Occipital lobe (tissue), 2 donors: ENCODE data around the gene ZNF865. TPM values are rescaled to one million over a fixed set of nuclear protein-coding genes. Genes with fewer than 3 reads are reported as not detected.
A peak's percentile ranks its signal among the peaks of the same experiment; 100 is the strongest.
"Not testable (repeated sequence)": the region's sequence is repeated elsewhere in the genome, so short reads cannot be mapped to it uniquely, and the experiment has no call there.

ENCODE experiments used
- DNase-seq: peaks from one replicate; lab custom pipeline; 2025; lab: John Stamatoyannopoulos, UW
- total RNA-seq: library from RNA; depleted of rRNA; stranded (reverse); fragments of >200 nt; gene quantifications from one replicate; pipeline ENCODE4 v1.2.3, GENCODE V29; 2014

ZNF865 gene
- total RNA-seq, result 1.2 TPM

GRCh38 chr19:55605637-55606470, at the start of gene ZNF865:
Gene ZNF865 (plus strand): TSS chr19:55605647. CDS start chr19:55613619, 7,972 bp downstream.
- peak; percentile 48 for DNase-seq

- no peak for DNase-seq
These were observed 45.8 kb upstream of the ZNF865 start for GRCh38 chr19:55559684-55560083.

- no peak for DNase-seq
These were observed 42.2 kb upstream of the ZNF865 start for GRCh38 chr19:55563261-55563690.

- DNase-seq, result no peak
These were observed 38.6 kb upstream of the ZNF865 start for GRCh38 chr19:55566823-55567222.

- no peak for DNase-seq
These were observed 37.6 kb upstream of the ZNF865 start for GRCh38 chr19:55567708-55568328.

- DNase-seq, result not testable (repeated sequence)
These were observed 36.0 kb upstream of the ZNF865 start for GRCh38 chr19:55569477-55569876.

- not testable (repeated sequence) for DNase-seq
These were observed 31.5 kb upstream of the ZNF865 start for GRCh38 chr19:55573929-55574328.

GRCh38 chr19:55576746-55577145, 28.7 kb upstream of the ZNF865 start:
- DNase-seq, result no peak

GRCh38 chr19:55578031-55578760, 27.3 kb upstream of the ZNF865 start:
- no peak for DNase-seq

GRCh38 chr19:55578761-55579747, 26.4 kb upstream of the ZNF865 start:
- no peak for DNase-seq

- no peak for DNase-seq
These were observed 25.5 kb upstream of the ZNF865 start for GRCh38 chr19:55579766-55580621.

- DNase-seq, result peak; percentile 90
These were observed 24.8 kb upstream of the ZNF865 start, which contains the start of gene ZNF579 for GRCh38 chr19:55580628-55581144. Gene ZNF579 (minus strand): TSS chr19:55580848. CDS start chr19:55579639, 1,209 bp downstream.

- no peak for DNase-seq
These were observed 24.2 kb upstream of the ZNF865 start for GRCh38 chr19:55581145-55581822.

- no peak for DNase-seq
These were observed 23.6 kb upstream of the ZNF865 start for GRCh38 chr19:55581823-55582223.

GRCh38 chr19:55582284-55582683, 23.2 kb upstream of the ZNF865 start:
- not testable (repeated sequence) for DNase-seq

- not testable (repeated sequence) for DNase-seq
These were observed 21.6 kb upstream of the ZNF865 start for GRCh38 chr19:55583897-55584296.

GRCh38 chr19:55584871-55585270, 20.6 kb upstream of the ZNF865 start:
- DNase-seq, result no peak

- peak; percentile 41 for DNase-seq
These were observed 19.6 kb upstream of the ZNF865 start for GRCh38 chr19:55585658-55586339.
